GM12892 (cell line): ENCODE measurements around the gene KRTAP4-2.

Source experiments
- POLR2A ChIP-seq: IDR thresholded peaks from 2 replicates; pipeline ENCODE4 v1.6.1; 2011; ENCODE audit warnings: low read depth, low read length, control low read depth
- POLR2AphosphoS5 ChIP-seq: IDR thresholded peaks from 2 replicates; pipeline ENCODE4 v1.6.1; 2011; ENCODE audit warnings: low read depth, low read length, control low read depth
- TAF1 ChIP-seq: IDR thresholded peaks from 2 replicates; pipeline ENCODE4 v1.6.1; 2011; ENCODE audit warnings: low read depth, mild to moderate bottlenecking, control low read depth, low read length, borderline replicate concordance

- no peak for TF ChIP-seq POLR2AphosphoS5
- no peak for TF ChIP-seq POLR2A
- TF ChIP-seq TAF1: no peak
Measured at GRCh38 chr17:41149652-41149985, 28.4 kb downstream of the KRTAP4-2 start, which contains the start of gene KRTAP4-5.
